HG02588 (cell line): ENCODE measurements around the gene PRPH.

ENCODE experiments used
- ATAC-seq: cut with Tn5 transposase; IDR thresholded peaks from one replicate; pipeline ENCODE4 v1.9.1; 2021; ENCODE audit warnings: mild to moderate bottlenecking, moderate library complexity; ENCODE audit not compliant: unreplicated experiment

The PRPH gene

DNA sequence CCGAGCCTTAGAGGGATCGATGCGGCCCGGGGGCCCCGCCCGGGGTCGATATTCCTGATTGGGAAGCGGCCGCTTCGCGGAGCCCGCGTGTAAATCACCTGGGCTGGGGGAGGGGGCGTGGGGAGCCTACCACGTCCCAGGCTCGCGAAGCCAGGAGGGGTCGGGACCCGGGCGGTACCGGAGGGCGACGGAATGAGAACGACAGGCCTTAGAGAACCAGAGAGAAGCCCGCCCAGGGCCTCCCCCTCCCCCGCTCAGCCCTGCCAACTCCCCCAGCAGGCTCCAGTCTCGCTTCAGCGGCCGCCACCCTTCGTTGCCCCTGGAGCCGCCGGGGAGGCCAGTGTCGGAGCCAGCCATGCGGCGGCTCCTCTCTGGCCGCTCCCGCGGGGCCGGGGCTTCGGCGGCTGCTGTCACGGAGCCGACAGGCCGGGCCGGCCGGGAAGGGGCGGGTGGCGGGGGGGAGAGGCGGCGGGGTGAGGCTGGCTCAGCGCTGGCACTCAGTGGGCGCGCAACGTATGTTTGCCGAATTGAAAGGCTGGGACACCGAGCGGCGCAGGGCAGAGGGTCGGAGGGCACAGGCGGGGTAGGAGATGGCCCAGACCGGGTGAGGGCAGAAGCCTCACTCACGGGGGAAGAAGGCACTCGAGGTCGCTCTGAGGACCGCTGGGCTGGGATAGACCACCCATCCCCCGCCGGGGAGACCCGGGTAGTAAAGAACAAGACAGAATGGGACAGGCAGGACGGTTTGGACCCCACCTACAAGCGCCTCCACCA is 50.3 kb downstream of the PRPH start:
- no peak for ATAC-seq

DNA sequence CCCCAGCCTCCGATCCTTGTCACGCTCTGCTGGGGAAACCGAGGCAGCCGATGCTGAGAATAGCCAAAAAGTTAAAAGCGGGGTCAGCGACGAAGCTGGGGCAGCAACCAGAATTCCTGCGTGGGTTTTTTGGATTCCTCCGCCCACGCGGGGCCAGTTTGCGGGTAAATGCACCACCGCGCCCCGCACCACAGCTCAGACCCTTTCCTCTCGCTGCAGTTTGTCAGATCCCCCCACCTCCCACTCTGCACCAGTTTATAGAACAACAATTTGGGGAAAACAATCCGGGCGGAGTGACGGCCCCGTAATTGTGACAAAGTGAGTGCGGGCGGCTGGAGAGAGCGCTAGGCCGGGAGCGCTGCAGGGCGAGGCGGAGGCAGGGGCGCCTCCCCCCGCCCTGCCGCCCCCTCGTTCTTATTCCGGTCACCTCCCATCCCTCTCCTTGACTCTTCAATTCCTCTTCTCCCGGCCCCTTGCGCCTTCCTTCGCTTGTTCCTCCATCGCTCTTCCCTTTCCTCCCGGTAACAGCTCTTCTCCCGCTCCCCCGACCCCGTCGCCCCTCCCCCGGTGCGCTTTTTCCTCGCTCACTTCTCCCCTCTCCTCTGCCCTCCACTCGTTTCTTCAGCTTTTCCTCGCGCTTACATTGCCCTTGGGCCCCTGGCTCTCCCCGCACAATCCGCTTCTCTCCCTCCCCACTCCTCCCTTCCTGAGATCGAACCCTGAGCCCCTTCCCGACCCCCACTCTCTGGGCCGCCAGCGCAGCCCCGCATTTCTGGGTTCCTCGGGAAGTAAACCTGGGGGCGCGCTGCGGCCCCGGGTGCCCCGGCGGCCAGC is 51.1 kb downstream of the PRPH start:
- ATAC-seq: no peak

DNA sequence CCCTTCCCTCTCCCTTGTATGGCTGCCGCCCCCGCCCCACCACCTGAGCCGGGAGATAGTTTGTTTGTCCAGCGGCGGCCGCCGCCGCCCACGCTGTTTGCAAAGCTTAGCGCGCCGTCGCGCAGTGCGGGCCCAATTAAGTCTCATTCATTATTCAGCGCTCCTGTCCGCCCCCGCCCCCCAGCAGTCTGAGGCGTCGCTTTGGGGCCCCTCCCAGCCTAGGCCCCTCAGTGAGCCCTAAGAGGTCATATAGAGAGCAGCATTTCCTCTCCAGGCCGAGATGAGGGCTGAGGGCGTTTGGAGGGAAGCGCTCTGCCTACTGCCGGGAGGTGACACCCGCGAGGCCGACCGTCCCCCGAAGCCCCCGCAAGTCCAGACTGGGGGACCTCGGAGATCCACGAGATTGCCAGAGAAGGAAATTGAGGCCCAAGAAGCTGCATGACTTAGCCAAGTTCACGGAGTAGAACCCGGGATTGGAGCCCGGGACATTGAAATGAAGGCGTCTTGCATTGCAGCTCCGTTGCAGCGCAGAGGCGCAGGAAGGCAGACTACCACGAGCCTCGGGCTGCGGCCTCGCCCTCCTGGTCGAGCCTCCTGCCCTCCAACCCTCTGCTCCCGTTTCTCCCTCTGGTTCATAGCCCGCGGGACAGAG is 51.8 kb downstream of the PRPH start, which contains the start of gene DNAJC22:
Gene DNAJC22 (plus strand): TSS at position 230 of the 652 bp plus-strand sequence. CDS start 1,985 bp downstream, outside the sequence.
- no peak for ATAC-seq

DNA sequence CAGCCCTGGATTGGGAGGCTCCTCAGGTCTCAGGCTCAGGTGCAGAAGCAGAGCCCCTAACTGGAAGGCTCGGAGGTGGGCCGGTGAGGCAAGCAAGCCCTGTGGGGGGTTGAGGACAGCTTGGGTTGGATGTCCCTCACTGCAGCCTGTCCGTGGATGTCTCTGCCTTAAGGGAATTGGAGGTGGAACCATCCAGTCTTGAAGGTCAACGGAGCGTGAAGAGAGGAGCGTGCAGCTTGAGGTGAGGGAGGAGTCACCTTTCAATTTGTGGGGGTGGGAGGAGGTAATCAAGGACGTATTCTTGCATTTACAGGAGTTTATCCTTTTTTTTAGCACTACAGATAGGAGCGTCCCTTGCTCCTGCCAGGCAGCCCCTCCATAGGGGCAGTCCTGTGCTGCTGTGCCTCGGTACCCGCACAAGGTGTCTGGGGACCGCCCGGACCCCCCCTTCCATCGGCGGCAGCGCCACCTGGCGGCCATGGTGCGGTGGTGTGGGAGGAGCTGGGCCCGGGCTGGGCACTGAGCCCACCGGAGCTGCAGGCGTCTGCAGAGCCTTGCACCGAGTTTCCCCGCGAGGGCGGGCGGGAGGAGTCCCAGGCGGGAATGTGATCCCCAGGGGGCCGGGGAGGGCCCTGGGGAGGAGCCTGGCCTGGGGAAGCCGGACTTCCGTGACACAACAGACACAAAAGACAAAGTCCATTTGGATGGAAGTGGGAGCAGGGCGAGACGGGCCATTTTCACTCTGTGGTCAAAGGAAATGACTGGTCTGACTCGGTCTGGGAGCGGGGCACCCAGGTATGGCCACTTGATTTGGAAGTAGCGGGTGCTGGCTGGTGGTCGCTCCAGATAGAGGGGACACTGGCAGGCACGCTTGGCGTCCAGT is 52.6 kb downstream of the PRPH start:
- ATAC-seq: no peak
